Measurements from ENCODE around the gene FLNB. TPM values are rescaled to one million over a fixed set of nuclear protein-coding genes. Genes with fewer than 3 reads are reported as not detected.

The FLNB gene
- total and polyA plus RNA-seq, 10 of the 15 experiments (the other 5 are each of a cell fraction or from before 2014, with no cell fraction given): 13.6 to 51.8 (median 26.4) TPM

- intact Hi-C loops (cut with micrococcal nuclease; ENCODE audit: unreplicated experiment): no loop called here
- peaks cover 5 to 9% of the 10 kb centered on the region in 2 experiments; a peak in 3 of 4 replicates for H3K36me3 ChIP-seq (ENCODE audit: control insufficient read depth in 2 of 2, insufficient read depth in 2 of 2, low read length in 1 of 2)
These were observed 135.3 kb downstream of the FLNB start for GRCh38 chr3:58143417-58144055.

GRCh38 chr3:58144478-58145325 lies 136.5 kb downstream of the FLNB start:
- BruUV-seq (replicated peaks): no TSS peak
- DNase-seq (ENCODE audit: low read depth, low spot score): no peak
- ChIA-PET RAD21 (ENCODE audit: unreplicated experiment) (no interaction called here), POLR2A (no interaction called here), CTCF (no interaction called here), SMC1A (ENCODE audit: uncharacterized antibody, unreplicated experiment) (no interaction called here)
- no peak for TF ChIP-seq E2F4 (IDR thresholded peaks at IDR 0.05; ENCODE audit: low read depth, low read length)
- no peak for TF ChIP-seq ZSCAN29 (IDR thresholded peaks at IDR 0.05)
- no peak for TF ChIP-seq MEF2A (IDR thresholded peaks at IDR 0.05; ENCODE audit: insufficient read depth, low read depth, low read length)
- no peak for TF ChIP-seq CHD2 (IDR thresholded peaks at IDR 0.05; ENCODE audit: borderline replicate concordance, low read depth, low read length)
- TF ChIP-seq BCL3 (IDR thresholded peaks at IDR 0.05; ENCODE audit: borderline replicate concordance, insufficient read depth, low read depth, low read length, poor library complexity, severe bottlenecking): no peak
- no peak for TF ChIP-seq E2F8 (IDR thresholded peaks at IDR 0.05; ENCODE audit: low read depth, partially characterized antibody)
- 83% methylated on average over 7 of the region's 7 CpGs for WGBS (ENCODE audit: insufficient coverage, insufficient replicate concordance, low lambda C conversion rate, missing lambda C conversion rate)
- Histone ChIP-seq H3K4me1 (ENCODE audit: control insufficient read depth, insufficient read depth, low read length) (no peaks in the 10 kb centered on the region), H3K27ac (ENCODE audit: control insufficient read depth, insufficient read depth) (no peak overlapping the region), H3K9ac (ENCODE audit: control insufficient read depth, insufficient read depth, low read length) (no peak overlapping the region), H3K4me3 (no peak overlapping the region), H3K79me2 (ENCODE audit: control insufficient read depth, insufficient read depth, low read length) (no peaks in the 10 kb centered on the region), H3K9me3 (replicated peaks; ENCODE audit: control insufficient read depth, insufficient read depth, low read length) (no peaks in the 10 kb centered on the region), H3K27me3 (replicated peaks in 1 of 2; ENCODE audit: control insufficient read depth in 2 of 2, insufficient read depth in 2 of 2, low read length in 1 of 2) (no peaks in the 10 kb centered on the region), H3K4me2 (ENCODE audit: control insufficient read depth, insufficient read depth) (no peak overlapping the region), H4K20me1 (ENCODE audit: control insufficient read depth, insufficient read depth) (no peaks in the 10 kb centered on the region), H3K36me3 (ENCODE audit: control insufficient read depth in 2 of 2, insufficient read depth in 2 of 2, low read length in 1 of 2) (peaks cover 9 to 12% of the 10 kb centered on the region in 2 experiments; a peak in 3 of 4 replicates), H2AFZ (ENCODE audit: control insufficient read depth, low read depth, low read length) (no peak overlapping the region)
- in situ Hi-C loops (cut with MboI) (no loop called here), intact Hi-C loops (cut with micrococcal nuclease; ENCODE audit: unreplicated experiment) (no loop called here)
- no peak for ATAC-seq
- FAIRE-seq: no peak

More at GRCh38 chr3:58143417-58144055, 135.3 kb downstream of the FLNB start:
- H3K27ac ChIP-seq (ENCODE audit: control insufficient read depth, insufficient read depth): no peak overlapping the region
- BruUV-seq (replicated peaks): no TSS peak
- TF ChIP-seq SMAD1 (IDR thresholded peaks at IDR 0.05; ENCODE audit: low read depth, partially characterized antibody) (no peak), NR2F1 (conservative IDR thresholded peaks at IDR 0.05) (peak; percentile 57)
- ATAC-seq (peak; percentile 52; the same call in 2 of the 3 replicates), DNase-seq (ENCODE audit: low read depth, low spot score) (no peak), FAIRE-seq (no peak)
- H4K20me1 ChIP-seq (ENCODE audit: control insufficient read depth, insufficient read depth): no peaks in the 10 kb centered on the region
- 84% methylated on average over 9 of the region's 9 CpGs for WGBS (ENCODE audit: insufficient coverage, insufficient replicate concordance, low lambda C conversion rate, missing lambda C conversion rate)
- ChIA-PET RAD21 (ENCODE audit: unreplicated experiment) (no interaction called here), SMC1A (ENCODE audit: uncharacterized antibody, unreplicated experiment) (interaction anchor here (0.8 kb wide), 1 partner anchor 110 kb away, joined by 3 read pairs; no protein-coding TSS in a partner anchor), POLR2A (no interaction called here), CTCF (interaction anchor here (0.7 kb wide), 1 partner anchor 136 kb away, joined by 3 read pairs; no protein-coding TSS in a partner anchor)
- H3K9ac ChIP-seq (ENCODE audit: control insufficient read depth, insufficient read depth, low read length): no peak overlapping the region
- H2AFZ ChIP-seq (ENCODE audit: control insufficient read depth, low read depth, low read length): no peak overlapping the region
- no peaks in the 10 kb centered on the region for H3K4me1 ChIP-seq (ENCODE audit: control insufficient read depth, insufficient read depth, low read length)
- no peak overlapping the region for H3K4me2 ChIP-seq (ENCODE audit: control insufficient read depth, insufficient read depth)
- H3K9me3 ChIP-seq (replicated peaks; ENCODE audit: control insufficient read depth, insufficient read depth, low read length): no peaks in the 10 kb centered on the region
- no peaks in the 10 kb centered on the region for H3K79me2 ChIP-seq (ENCODE audit: control insufficient read depth, insufficient read depth, low read length)
- no peak overlapping the region for H3K4me3 ChIP-seq
- in situ Hi-C loops (cut with MboI): no loop called here
- H3K27me3 ChIP-seq (replicated peaks in 1 of 2; ENCODE audit: control insufficient read depth in 2 of 2, insufficient read depth in 2 of 2, low read length in 1 of 2): no peaks in the 10 kb centered on the region

All from GM12878 (cell line).